ENCODE results near the gene GPR132. TPM values are rescaled to one million over a fixed set of nuclear protein-coding genes. Genes with fewer than 3 reads are reported as not detected.

Gene GPR132
- total and polyA plus RNA-seq, 2 of the 8 experiments (the other 6 are each of a cell fraction or from before 2014, with no cell fraction given) = 0.11 TPM; not detected in 1

- 79% methylated on average over 13 of the region's 20 CpGs; no CpG with 5 or more reads in 1 of the 2 experiments for WGBS, 2 experiments (ENCODE audit: extremely low coverage in 1 of 2, insufficient coverage in 1 of 2, insufficient read length in 1 of 2, insufficient replicate concordance in 2 of 2, low coverage in 1 of 2, low lambda C conversion rate in 2 of 2, missing lambda C conversion rate in 1 of 2)
- H3K9me3 ChIP-seq (ENCODE audit: insufficient read depth in 2 of 2, low read depth in 1 of 2, low read length in 1 of 2) = no peaks in the 10 kb centered on the region
- DNase-seq (ENCODE audit: low read depth in 1 of 2, low spot score in 2 of 2) (no peak), FAIRE-seq (no peak)
- no peak for TF ChIP-seq SIRT6 (IDR thresholded peaks at IDR 0.05; ENCODE audit: low read length)
- no peak for TF ChIP-seq POLR2AphosphoS5 (IDR thresholded peaks at IDR 0.05; ENCODE audit: low read depth, low read length)
- no peak for TF ChIP-seq GTF2F1 (IDR thresholded peaks at IDR 0.05; ENCODE audit: borderline replicate concordance, low read depth, low read length)
- TF ChIP-seq BCL11A (IDR thresholded peaks at IDR 0.05; ENCODE audit: low read depth in 2 of 2, low read length in 2 of 2) = no peak
- TF ChIP-seq KDM5A (IDR thresholded peaks at IDR 0.05; ENCODE audit: low read length) = no peak
- TF ChIP-seq CEBPB (IDR thresholded peaks at IDR 0.05; ENCODE audit: low read depth, low read length) = no peak
- TF ChIP-seq BACH1 (IDR thresholded peaks at IDR 0.05; ENCODE audit: low read length) = no peak
- no peak overlapping the region for H3K9ac ChIP-seq (replicated peaks in 1 of 4; ENCODE audit: extremely low read depth in 1 of 4, low read depth in 3 of 4, low read length in 3 of 4)
- no peaks in the 10 kb centered on the region for H3K27me3 ChIP-seq (replicated peaks in 1 of 4; ENCODE audit: control insufficient read depth in 3 of 4, extremely low read depth in 1 of 4, insufficient read depth in 3 of 4, low read length in 3 of 4)
- H2BK12ac ChIP-seq (ENCODE audit: low read depth, low read length) = no peak overlapping the region
- ChIA-PET POLR2A (ENCODE audit: partially characterized antibody) (interaction anchor here (1.2 to 2.7 kb wide), 5 partner anchors 11 to 15 kb away, joined by 3 to 10 read pairs (median 7); partner anchors contain the start of gene CDCA4), CTCF (ENCODE audit: partially characterized antibody) (interaction anchor here (1.2 to 2.0 kb wide), 5 partner anchors 9 to 109 kb away, joined by 4 to 6 read pairs (median 5); no protein-coding TSS in a partner anchor)
- H3K23me2 ChIP-seq (ENCODE audit: low read depth, low read length) = no peaks in the 10 kb centered on the region
- H3K18ac ChIP-seq (ENCODE audit: extremely low read depth, low read length) = no peak overlapping the region; the same call in 1 of the 2 replicates
- H4K91ac ChIP-seq (replicated peaks; ENCODE audit: insufficient read length, low read length) = no peak overlapping the region
- no peak overlapping the region for H4K5ac ChIP-seq (ENCODE audit: insufficient read length, low read depth, low read length)
- H2BK120ac ChIP-seq (replicated peaks; ENCODE audit: low read depth, low read length) = no peak overlapping the region
- peak overlapping the region; percentile 82; the same call in 1 of the 2 replicates for H4K8ac ChIP-seq (ENCODE audit: extremely low read depth, insufficient read depth, low read length)
- no peak overlapping the region for H3K14ac ChIP-seq (ENCODE audit: insufficient read length)
- no peaks in the 10 kb centered on the region; the same call in 1 of the 2 replicates for H3K79me1 ChIP-seq (ENCODE audit: low read depth, low read length)
- no peak overlapping the region for H3K27ac ChIP-seq (ENCODE audit: low read depth, low read length)
- H3K4me3 ChIP-seq (ENCODE audit: extremely low read depth in 1 of 4, insufficient read depth in 2 of 4, low read depth in 3 of 4, low read length in 4 of 4) = no peak overlapping the region
- no peak overlapping the region for H3K4ac ChIP-seq (replicated peaks; ENCODE audit: insufficient read length, low read depth, low read length)
- no peak overlapping the region for H3K4me2 ChIP-seq (ENCODE audit: insufficient read depth in 1 of 2, low read depth in 2 of 2, low read length in 2 of 2)
- H3K23ac ChIP-seq (ENCODE audit: insufficient read length) = no peak overlapping the region
- H4K20me1 ChIP-seq (replicated peaks in 1 of 2; ENCODE audit: control insufficient read depth in 1 of 2, insufficient read depth in 2 of 2, low read length in 2 of 2) = peaks cover 11 to 20% of the 10 kb centered on the region in 2 experiments
- H2BK15ac ChIP-seq (ENCODE audit: low read length) = no peak overlapping the region
- H3K79me2 ChIP-seq (ENCODE audit: control insufficient read depth in 1 of 2, insufficient read depth in 2 of 2, low read length in 2 of 2) = peaks cover 0 to 5% of the 10 kb centered on the region in 2 experiments; a peak in 1 of 4 replicates
- 0 out of 2 replicates have a peak overlapping the region, but pooled peaks have one; percentile 9 for H2BK5ac ChIP-seq (ENCODE audit: low read depth, low read length)
- H2AFZ ChIP-seq (ENCODE audit: low read length) = no peak overlapping the region
- no peak overlapping the region for H2AK5ac ChIP-seq (ENCODE audit: low read depth, low read length)
- no peak overlapping the region for H2BK20ac ChIP-seq (ENCODE audit: low read length)
- H3K4me1 ChIP-seq (replicated peaks in 1 of 4; ENCODE audit: control insufficient read depth in 3 of 4, insufficient read depth in 4 of 4, low read length in 3 of 4) = peaks cover 0 to 2% (median 0%) of the 10 kb centered on the region in 4 experiments; a peak in 1 of 7 replicates
- no peak overlapping the region for H3K56ac ChIP-seq (replicated peaks; ENCODE audit: insufficient read length, low read depth, low read length)
- H3K36me3 ChIP-seq (ENCODE audit: control insufficient read depth in 2 of 4, insufficient read depth in 4 of 4, low read length in 3 of 4) = peaks cover 9 to 21% (median 13%) of the 10 kb centered on the region in 4 experiments; a peak in 7 of 8 replicates
Measured at GRCh38 chr14:105005329-105005928, 59.8 kb downstream of the GPR132 start.

All from H1 (cell line).